Measurements from ENCODE around the gene GGTLC1.
"Not testable (repeated sequence)": the region's sequence is repeated elsewhere in the genome, so short reads cannot be mapped to it uniquely, and the experiment has no call there.

GGTLC1 gene

DNA sequence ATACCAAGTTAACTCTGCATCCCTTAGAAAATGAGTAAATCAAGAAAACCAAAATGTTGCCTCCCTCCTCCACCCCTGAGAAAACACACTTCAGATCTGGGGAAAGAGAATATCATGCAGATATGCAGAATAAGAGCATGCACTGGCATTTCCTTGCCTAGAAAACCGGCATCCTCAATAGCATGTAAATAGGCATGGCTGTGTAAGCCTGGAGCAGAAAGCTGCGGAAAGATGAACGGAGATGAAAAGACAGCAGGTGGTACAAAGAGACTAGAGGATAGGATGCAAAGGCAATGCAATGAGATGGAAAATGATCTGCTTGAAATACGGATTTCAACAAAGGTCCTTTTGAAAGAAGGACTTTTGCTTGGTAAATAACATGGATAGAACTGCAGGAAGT is 10.3 kb upstream of the GGTLC1 start:
- POLR2A ChIA-PET (ENCODE audit: low non-redundant PET) = no interaction called here

GRCh38 chr20:23998392-23998791 is 9.8 kb upstream of the GGTLC1 start:
- TF ChIP-seq, protein P1, sequence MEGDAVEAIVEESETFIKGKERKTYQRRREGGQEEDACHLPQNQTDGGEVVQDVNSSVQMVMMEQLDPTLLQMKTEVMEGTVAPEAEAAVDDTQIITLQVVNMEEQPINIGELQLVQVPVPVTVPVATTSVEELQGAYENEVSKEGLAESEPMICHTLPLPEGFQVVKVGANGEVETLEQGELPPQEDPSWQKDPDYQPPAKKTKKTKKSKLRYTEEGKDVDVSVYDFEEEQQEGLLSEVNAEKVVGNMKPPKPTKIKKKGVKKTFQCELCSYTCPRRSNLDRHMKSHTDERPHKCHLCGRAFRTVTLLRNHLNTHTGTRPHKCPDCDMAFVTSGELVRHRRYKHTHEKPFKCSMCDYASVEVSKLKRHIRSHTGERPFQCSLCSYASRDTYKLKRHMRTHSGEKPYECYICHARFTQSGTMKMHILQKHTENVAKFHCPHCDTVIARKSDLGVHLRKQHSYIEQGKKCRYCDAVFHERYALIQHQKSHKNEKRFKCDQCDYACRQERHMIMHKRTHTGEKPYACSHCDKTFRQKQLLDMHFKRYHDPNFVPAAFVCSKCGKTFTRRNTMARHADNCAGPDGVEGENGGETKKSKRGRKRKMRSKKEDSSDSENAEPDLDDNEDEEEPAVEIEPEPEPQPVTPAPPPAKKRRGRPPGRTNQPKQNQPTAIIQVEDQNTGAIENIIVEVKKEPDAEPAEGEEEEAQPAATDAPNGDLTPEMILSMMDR (conservative IDR thresholded peaks at IDR 0.05; ENCODE audit: low read depth) = no peak
- no peak overlapping the region for H3K27ac ChIP-seq
- ChIA-PET CTCF (no interaction called here), POLR2A (ENCODE audit: low non-redundant PET) (no interaction called here)
- DNase-seq (ENCODE audit: low spot score) = no peak

More for the DNA sequence above, 10.3 kb upstream of the GGTLC1 start:
- CTCF ChIA-PET = interaction anchor here (0.6 kb wide), 1 partner anchor 170 kb away, joined by 7 read pairs; no protein-coding TSS in a partner anchor
- no peak overlapping the region for H3K27ac ChIP-seq
- no peak for DNase-seq (ENCODE audit: low spot score)
- TF ChIP-seq, protein P1 (conservative IDR thresholded peaks at IDR 0.05; ENCODE audit: low read depth) = no peak

GRCh38 chr20:23995905-23996666 is 7.5 kb upstream of the GGTLC1 start:
- peak; percentile 27 for DNase-seq (ENCODE audit: low spot score)
- CTCF ChIA-PET = no interaction called here
- no peak overlapping the region for H3K27ac ChIP-seq
- TF ChIP-seq, protein P1 (conservative IDR thresholded peaks at IDR 0.05; ENCODE audit: low read depth) = peak; percentile 76
- POLR2A ChIA-PET (ENCODE audit: low non-redundant PET) = no interaction called here

DNA sequence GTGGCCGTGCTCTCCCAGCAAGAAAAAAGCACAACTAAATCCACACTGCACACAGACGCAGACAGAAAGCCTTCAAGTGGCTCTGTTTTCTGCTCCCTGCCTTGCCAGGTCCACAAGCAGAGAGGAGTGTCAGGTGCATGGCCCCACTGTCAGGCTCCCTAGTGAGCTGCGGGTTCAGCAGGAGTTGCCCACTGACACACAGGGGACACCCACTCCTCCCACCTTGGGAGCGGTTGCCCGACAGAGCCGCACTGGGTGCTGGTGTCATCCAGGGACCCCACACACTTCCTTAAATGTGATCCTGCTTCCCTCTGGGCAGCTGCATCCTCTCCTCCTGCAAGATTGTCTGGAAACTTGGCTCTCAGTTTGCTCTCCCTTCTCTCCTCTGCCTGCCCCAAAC is 6.7 kb upstream of the GGTLC1 start:
- CTCF ChIA-PET; H3K27ac ChIP-seq; DNase-seq (ENCODE audit: low spot score); POLR2A ChIA-PET (ENCODE audit: low non-redundant PET): not testable (repeated sequence)

DNA sequence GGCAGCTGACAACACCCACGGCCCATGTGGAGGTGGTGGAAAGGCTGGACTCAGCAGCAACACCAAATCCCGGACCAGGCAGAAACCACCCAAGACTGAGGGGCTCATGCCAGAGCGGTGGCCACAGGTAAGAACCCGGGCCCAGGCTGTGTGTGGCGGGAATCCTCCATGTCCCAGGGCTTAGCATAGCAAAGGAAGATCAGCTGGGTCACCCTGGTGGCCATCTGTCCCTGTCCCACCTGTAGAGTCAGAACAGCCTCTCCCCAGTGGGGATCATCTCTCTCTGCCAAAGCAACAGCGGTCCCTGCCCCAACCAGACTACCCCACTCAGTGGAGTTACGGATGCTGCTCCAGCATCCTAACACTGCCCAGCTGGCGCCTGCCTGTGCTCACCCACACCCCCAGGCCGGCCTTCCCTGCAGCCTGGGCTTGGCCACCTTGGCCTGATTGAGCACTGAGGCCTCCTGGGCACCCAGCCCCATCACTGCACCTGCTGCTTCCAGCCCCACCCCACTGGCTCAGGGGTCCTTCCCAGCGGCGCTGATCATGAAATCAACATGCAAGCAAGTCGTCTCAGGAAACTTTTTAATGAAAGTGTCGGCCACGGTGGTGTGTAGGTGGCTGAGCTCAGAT is 5.5 kb upstream of the GGTLC1 start:
- CTCF ChIA-PET = interaction anchor here (0.5 to 0.9 kb wide), 3 partner anchors 57 to 924 kb away, joined by 3 to 4 read pairs (median 3); no protein-coding TSS in a partner anchor
- DNase-seq (ENCODE audit: low spot score); POLR2A ChIA-PET (ENCODE audit: low non-redundant PET); H3K27ac ChIP-seq: not testable (repeated sequence)

DNA sequence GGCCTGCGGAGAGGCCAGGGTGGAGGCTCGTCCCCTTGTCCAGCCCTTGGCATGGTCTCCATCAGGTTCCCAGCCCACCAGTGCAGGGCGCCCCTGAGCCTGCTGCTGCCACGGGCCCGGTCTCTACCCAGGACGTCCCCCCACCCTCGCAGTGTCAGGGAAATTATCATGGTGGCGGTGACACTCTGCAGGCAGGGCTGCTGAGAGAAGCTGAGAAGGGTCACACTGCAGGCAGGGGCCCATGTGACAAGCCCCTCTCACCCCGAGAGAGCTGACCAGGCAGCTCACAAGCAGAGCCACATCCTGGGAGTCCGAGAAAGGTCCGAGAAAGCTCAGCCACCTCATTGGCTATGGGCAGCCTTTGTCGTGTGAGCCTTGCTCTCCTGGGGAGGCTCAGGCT is 4.9 kb upstream of the GGTLC1 start:
- CTCF ChIA-PET = interaction anchor here (0.5 to 0.9 kb wide), 3 partner anchors 56 to 924 kb away, joined by 3 to 4 read pairs (median 3); no protein-coding TSS in a partner anchor
- POLR2A ChIA-PET (ENCODE audit: low non-redundant PET); DNase-seq (ENCODE audit: low spot score); H3K27ac ChIP-seq: not testable (repeated sequence)

DNA sequence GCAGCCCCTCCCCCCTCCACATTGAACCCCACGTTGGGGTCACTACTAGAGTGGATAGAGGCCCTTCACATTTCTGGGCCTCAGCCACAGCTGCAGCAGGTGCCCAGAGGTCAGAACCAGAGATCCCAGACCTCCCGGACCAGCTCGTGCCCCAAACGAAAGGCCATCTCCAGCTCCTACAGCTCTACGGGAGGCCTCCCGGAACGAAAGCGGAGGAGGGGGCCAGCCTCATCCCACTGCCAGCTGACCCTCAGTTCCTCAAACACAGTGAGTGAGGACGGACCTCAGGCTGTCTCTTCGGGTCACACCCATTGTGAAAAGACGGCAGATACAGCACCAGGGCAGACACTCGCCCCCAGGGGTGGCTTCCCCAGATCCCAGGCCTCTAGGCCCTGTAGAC is 1.7 kb upstream of the GGTLC1 start:
- POLR2A ChIA-PET (ENCODE audit: low non-redundant PET) = not testable (repeated sequence)

GRCh38 chr20:23988966-23989365 is 387 bp upstream of the GGTLC1 start:
- POLR2A ChIA-PET (ENCODE audit: low non-redundant PET); CTCF ChIA-PET; DNase-seq (ENCODE audit: low spot score); H3K27ac ChIP-seq: not testable (repeated sequence)

More for the DNA sequence above, 1.7 kb upstream of the GGTLC1 start:
- DNase-seq (ENCODE audit: low spot score); H3K27ac ChIP-seq; CTCF ChIA-PET: not testable (repeated sequence)

DNA sequence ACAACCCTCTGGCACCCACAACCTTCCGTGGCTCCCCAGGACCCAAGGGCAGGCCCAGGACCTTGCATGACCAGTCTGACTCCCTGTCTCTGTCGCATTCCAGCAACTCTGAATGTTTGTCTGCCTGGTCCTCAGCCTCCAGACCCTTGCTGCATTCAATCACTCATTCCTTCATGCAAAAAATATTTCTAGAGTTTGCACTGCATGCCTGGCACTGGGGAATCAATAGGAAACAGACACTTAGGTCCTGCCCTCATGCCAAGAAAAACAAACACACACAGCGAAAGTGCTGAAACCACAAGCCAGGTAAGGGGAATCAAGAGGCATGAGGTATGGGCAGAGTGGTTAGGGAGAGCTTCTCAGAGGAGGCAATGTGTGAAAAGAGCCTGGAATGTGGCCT is 1.9 kb downstream of the GGTLC1 start:
- CTCF ChIA-PET; DNase-seq (ENCODE audit: low spot score): not testable (repeated sequence)

GRCh38 chr20:23986310-23986709 is 2.3 kb downstream of the GGTLC1 start:
- H3K27ac ChIP-seq; DNase-seq (ENCODE audit: low spot score); POLR2A ChIA-PET (ENCODE audit: low non-redundant PET); CTCF ChIA-PET: not testable (repeated sequence)

More for the DNA sequence above, 1.9 kb downstream of the GGTLC1 start:
- POLR2A ChIA-PET (ENCODE audit: low non-redundant PET); H3K27ac ChIP-seq: not testable (repeated sequence)

- DNase-seq (ENCODE audit: low spot score); CTCF ChIA-PET; H3K27ac ChIP-seq; POLR2A ChIA-PET (ENCODE audit: low non-redundant PET): not testable (repeated sequence)
These were observed 2.8 kb downstream of the GGTLC1 start for GRCh38 chr20:23985790-23986225.

- CTCF ChIA-PET; H3K27ac ChIP-seq; DNase-seq (ENCODE audit: low spot score); POLR2A ChIA-PET (ENCODE audit: low non-redundant PET): not testable (repeated sequence)
These were observed 3.4 kb downstream of the GGTLC1 start for GRCh38 chr20:23985066-23985789.

GRCh38 chr20:23984476-23985023 is 4.0 kb downstream of the GGTLC1 start:
- CTCF ChIA-PET; POLR2A ChIA-PET (ENCODE audit: low non-redundant PET); H3K27ac ChIP-seq; DNase-seq (ENCODE audit: low spot score): not testable (repeated sequence)
